Hepatocyte (in vitro differentiated cells): ENCODE data around the gene DMAC2. TPM values are rescaled to one million over a fixed set of nuclear protein-coding genes. Genes with fewer than 3 reads are reported as not detected.

Experiments
- DNase-seq: peaks from one replicate; pipeline ENCODE4 v3.0.0-alpha.2; 2016; ENCODE audit warnings: low spot score
- H2AFZ ChIP-seq: fragments of 200-600 bp; sonication (generic); 2 replicates; pipeline ENCODE4 v1.6.0; 2016; ENCODE audit warnings: antibody characterized with exemption, mild to moderate bottlenecking
- H3K27ac ChIP-seq: fragments of 200-600 bp; sonication (generic); 2 replicates; pipeline ENCODE4 v1.5.1; 2016; ENCODE audit warnings: mild to moderate bottlenecking
- H3K27me3 ChIP-seq: fragments of 200-600 bp; sonication (generic); 2 replicates; pipeline ENCODE4 v1.6.1; 2016
- H3K36me3 ChIP-seq: fragments of 200-600 bp; sonication (generic); replicated peaks from 2 replicates; pipeline ENCODE4 v1.5.1; 2016; ENCODE audit warnings: low read depth; ENCODE audit not compliant: insufficient read depth
- H3K4me1 ChIP-seq: fragments of 200-600 bp; sonication (generic); 2 replicates; pipeline ENCODE4 v1.5.1; 2016; ENCODE audit warnings: mild to moderate bottlenecking, moderate library complexity; ENCODE audit not compliant: insufficient read depth
- H3K4me2 ChIP-seq: fragments of 200-600 bp; sonication (generic); 2 replicates; pipeline ENCODE4 v1.6.0; 2016
- H3K4me3 ChIP-seq: fragments of 200-600 bp; sonication (generic); 2 replicates; pipeline ENCODE4 v1.5.1; 2016; ENCODE audit warnings: mild to moderate bottlenecking
- H3K79me2 ChIP-seq: fragments of 200-600 bp; sonication (generic); 2 replicates; pipeline ENCODE4 v1.6.0; 2017; ENCODE audit warnings: mild to moderate bottlenecking
- H3K9me2 ChIP-seq: fragments of 200-600 bp; sonication (generic); replicated peaks from 2 replicates; pipeline ENCODE4 v1.6.0; 2017; ENCODE audit warnings: mild to moderate bottlenecking; ENCODE audit not compliant: insufficient read depth
- H3K9me3 ChIP-seq: fragments of 200-600 bp; sonication (generic); 2 replicates; pipeline ENCODE4 v1.5.1; 2016; ENCODE audit warnings: low read depth, mild to moderate bottlenecking
- H4K20me1 ChIP-seq: fragments of 200-600 bp; sonication (generic); 2 replicates; pipeline ENCODE4 v1.6.0; 2016; ENCODE audit warnings: mild to moderate bottlenecking; ENCODE audit not compliant: insufficient read depth, poor library complexity, severe bottlenecking
- CTCF ChIP-seq: fragments of 200-600 bp; sonication (generic); IDR thresholded peaks from 2 replicates; pipeline ENCODE4 v1.5.1; 2016; ENCODE audit warnings: antibody characterized with exemption, mild to moderate bottlenecking; ENCODE audit not compliant: poor library complexity
- EZH2 ChIP-seq: fragments of 200-600 bp; sonication (generic); IDR thresholded peaks from 2 replicates; pipeline ENCODE4 v1.6.1; 2016; ENCODE audit warnings: antibody characterized with exemption, mild to moderate bottlenecking, borderline replicate concordance
- EZH2phosphoT487 ChIP-seq: fragments of 200-600 bp; sonication (generic); IDR thresholded peaks from one replicate; pipeline ENCODE4 v1.6.1; 2018; ENCODE audit warnings: antibody characterized with exemption, mild to moderate bottlenecking, low read depth, moderate library complexity; ENCODE audit not compliant: unreplicated experiment, severe bottlenecking
- WGBS: methylation state at CpG from one replicate; pipeline ENCODE4 v1.1.6; 2016; ENCODE audit warnings: low lambda C conversion rate; ENCODE audit errors: missing lambda C conversion rate; 5-methylcytosine and 5-hydroxymethylcytosine counted together
- polyA plus RNA-seq: library from polyadenylated mRNA; unstranded; fragments of >200 nt; fragmentation: Nextera tagmentation; extraction: Ambion mirVana; gene quantifications from 2 replicates; pipeline ENCODE4 v1.2.1, GENCODE V29; 2016
- total RNA-seq: library from RNA; depleted of rRNA; stranded (reverse); fragments of >200 nt; gene quantifications from 2 replicates; pipeline ENCODE4 v1.2.3, GENCODE V29; 2014

The DMAC2 gene
- total and polyA plus RNA-seq, 2 experiments from 2014 or later: 54.7 to 66.8 TPM

- Histone ChIP-seq H3K4me1 (peaks cover 3% of the 10 kb centered on the region), H3K27me3 (no peaks in the 10 kb centered on the region), H3K27ac (no peak overlapping the region), H3K79me2 (peaks cover 31% of the 10 kb centered on the region), H3K4me3 (no peak overlapping the region), H2AFZ (no peak overlapping the region), H4K20me1 (no peaks in the 10 kb centered on the region), H3K9me3 (no peaks in the 10 kb centered on the region), H3K9me2 (no peaks in the 10 kb centered on the region), H3K4me2 (no peak overlapping the region), H3K36me3 (no peaks in the 10 kb centered on the region)
- TF ChIP-seq CTCF (no peak), EZH2 (no peak), EZH2phosphoT487 (no peak)
- DNase-seq: no peak
- WGBS: 98% methylated on average over 2 of the region's 2 CpGs
Measured at GRCh38 chr19:41399525-41399924, 40.2 kb downstream of the DMAC2 start.

- Histone ChIP-seq H2AFZ (no peak overlapping the region), H3K27me3 (no peaks in the 10 kb centered on the region), H3K4me1 (peaks cover 3% of the 10 kb centered on the region), H3K4me2 (peak overlapping the region; percentile 94), H3K27ac (no peak overlapping the region), H3K9me3 (no peaks in the 10 kb centered on the region), H4K20me1 (no peaks in the 10 kb centered on the region), H3K4me3 (no peak overlapping the region), H3K79me2 (peaks cover 31% of the 10 kb centered on the region), H3K9me2 (no peaks in the 10 kb centered on the region), H3K36me3 (no peaks in the 10 kb centered on the region)
- TF ChIP-seq EZH2 (no peak), EZH2phosphoT487 (no peak), CTCF (no peak)
- 87% methylated on average over 3 of the region's 3 CpGs for WGBS
- no peak for DNase-seq
Measured at GRCh38 chr19:41399091-41399490, 40.6 kb downstream of the DMAC2 start.

GRCh38 chr19:41398598-41398997 lies 41.1 kb downstream of the DMAC2 start:
- Histone ChIP-seq H3K4me3 (peak overlapping the region; percentile 48), H3K27ac (peak overlapping the region; percentile 89), H3K36me3 (no peaks in the 10 kb centered on the region), H3K9me3 (no peaks in the 10 kb centered on the region), H3K4me2 (peak overlapping the region; percentile 94), H4K20me1 (no peaks in the 10 kb centered on the region), H3K4me1 (peaks cover 3% of the 10 kb centered on the region), H3K9me2 (no peaks in the 10 kb centered on the region), H3K79me2 (peaks cover 31% of the 10 kb centered on the region), H2AFZ (no peak overlapping the region), H3K27me3 (no peaks in the 10 kb centered on the region)
- no peak for TF ChIP-seq CTCF
- no peak for TF ChIP-seq EZH2phosphoT487
- TF ChIP-seq EZH2: no peak
- whole genome bisulfite sequencing: 76% methylated on average over 3 of the region's 3 CpGs
- DNase-seq: no peak

- peak overlapping the region; percentile 94 for H3K4me2 ChIP-seq
- H2AFZ ChIP-seq: peak overlapping the region; percentile 2
- no peaks in the 10 kb centered on the region for H3K9me3 ChIP-seq
- H3K27me3 ChIP-seq: no peaks in the 10 kb centered on the region
- peaks cover 31% of the 10 kb centered on the region for H3K79me2 ChIP-seq
- no peak for DNase-seq
- H3K4me3 ChIP-seq: peak overlapping the region; percentile 48
- peaks cover 3% of the 10 kb centered on the region for H3K4me1 ChIP-seq
- no peaks in the 10 kb centered on the region for H3K36me3 ChIP-seq
- H3K27ac ChIP-seq: peak overlapping the region; percentile 89
- H4K20me1 ChIP-seq: no peaks in the 10 kb centered on the region
- H3K9me2 ChIP-seq: no peaks in the 10 kb centered on the region
- no peak for TF ChIP-seq CTCF
- no peak for TF ChIP-seq EZH2phosphoT487
- no peak for TF ChIP-seq EZH2
- WGBS: 2% methylated on average over 5 of the region's 5 CpGs
Measured at GRCh38 chr19:41398050-41398418, 41.7 kb downstream of the DMAC2 start.
